GM10266 (cell line): ENCODE data around the gene AP3B1.

Source experiments
- DNase-seq: peaks from one replicate; pipeline ENCODE4 v3.0.0; 2012; ENCODE audit errors: extremely low spot score
- TF ChIP-seq, protein P1 (sequence below): IDR thresholded peaks from 2 replicates; pipeline ENCODE4 v1.5.1; 2012; ENCODE audit warnings: mild to moderate bottlenecking, low read depth; ENCODE audit not compliant: control insufficient read depth, insufficient read depth; ENCODE audit errors: missing control alignments

AP3B1 gene

GRCh38 chr5:78006449-78006848 is 288.0 kb downstream of the AP3B1 start:
- TF ChIP-seq, protein P1, sequence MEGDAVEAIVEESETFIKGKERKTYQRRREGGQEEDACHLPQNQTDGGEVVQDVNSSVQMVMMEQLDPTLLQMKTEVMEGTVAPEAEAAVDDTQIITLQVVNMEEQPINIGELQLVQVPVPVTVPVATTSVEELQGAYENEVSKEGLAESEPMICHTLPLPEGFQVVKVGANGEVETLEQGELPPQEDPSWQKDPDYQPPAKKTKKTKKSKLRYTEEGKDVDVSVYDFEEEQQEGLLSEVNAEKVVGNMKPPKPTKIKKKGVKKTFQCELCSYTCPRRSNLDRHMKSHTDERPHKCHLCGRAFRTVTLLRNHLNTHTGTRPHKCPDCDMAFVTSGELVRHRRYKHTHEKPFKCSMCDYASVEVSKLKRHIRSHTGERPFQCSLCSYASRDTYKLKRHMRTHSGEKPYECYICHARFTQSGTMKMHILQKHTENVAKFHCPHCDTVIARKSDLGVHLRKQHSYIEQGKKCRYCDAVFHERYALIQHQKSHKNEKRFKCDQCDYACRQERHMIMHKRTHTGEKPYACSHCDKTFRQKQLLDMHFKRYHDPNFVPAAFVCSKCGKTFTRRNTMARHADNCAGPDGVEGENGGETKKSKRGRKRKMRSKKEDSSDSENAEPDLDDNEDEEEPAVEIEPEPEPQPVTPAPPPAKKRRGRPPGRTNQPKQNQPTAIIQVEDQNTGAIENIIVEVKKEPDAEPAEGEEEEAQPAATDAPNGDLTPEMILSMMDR: no peak
- no peak for DNase-seq

DNA sequence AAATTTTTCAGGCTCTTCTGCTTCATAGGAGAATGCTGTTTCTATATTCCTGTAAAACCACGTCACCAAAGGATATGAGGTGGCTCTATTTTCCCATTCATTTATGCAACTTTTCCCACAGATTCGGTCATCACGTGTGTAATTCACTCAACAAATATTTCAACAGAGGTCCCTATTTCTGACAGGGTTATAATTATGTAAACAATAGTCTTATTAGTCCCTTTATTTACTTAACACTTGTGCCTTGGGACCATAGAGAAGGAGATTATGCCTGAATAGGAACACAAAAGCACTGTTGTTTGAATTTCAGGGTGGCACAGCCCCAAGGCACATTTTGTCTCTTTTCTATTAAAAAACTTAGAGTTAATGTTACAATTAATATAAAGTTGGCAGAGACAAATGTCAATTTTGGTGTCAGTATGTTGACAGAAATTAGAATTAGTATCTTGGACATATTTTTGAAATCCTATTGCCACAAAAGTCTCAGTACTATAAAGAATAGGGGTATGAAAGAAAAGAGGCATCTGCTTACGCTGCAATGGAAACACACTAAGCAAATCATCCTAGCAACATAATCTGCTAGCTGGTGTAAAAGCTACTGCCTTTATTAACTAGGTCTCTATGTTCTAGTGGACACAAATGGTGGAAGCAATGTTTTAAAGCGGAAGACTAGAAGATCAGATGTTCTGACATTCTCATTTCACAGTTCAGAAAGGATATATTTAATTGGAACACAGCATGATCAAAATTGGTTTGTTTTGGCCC is 289.3 kb downstream of the AP3B1 start:
- DNase-seq: no peak

DNA sequence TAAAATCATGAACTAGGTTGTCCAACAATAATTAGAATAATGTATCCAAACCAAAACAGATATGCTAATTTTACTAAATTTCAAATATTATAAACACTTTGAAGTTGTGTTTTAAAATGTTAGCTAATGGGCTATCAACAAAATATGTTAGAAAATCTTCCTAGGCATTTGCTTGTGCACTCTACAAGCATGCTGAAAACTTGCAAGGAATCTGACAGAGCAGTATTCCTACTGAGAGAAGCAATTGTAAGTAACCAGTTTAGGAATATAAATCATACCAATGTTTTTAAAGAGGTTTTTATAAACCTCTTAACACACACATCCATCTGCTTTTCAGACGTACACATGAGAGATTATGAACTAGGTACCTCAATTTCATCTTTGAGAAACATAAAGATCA is 289.9 kb downstream of the AP3B1 start:
- no peak for DNase-seq
- TF ChIP-seq, protein P1: no peak

More for the DNA sequence above, 289.3 kb downstream of the AP3B1 start:
- TF ChIP-seq, protein P1: no peak

GRCh38 chr5:78003919-78004318 is 290.6 kb downstream of the AP3B1 start:
- no peak for DNase-seq
- TF ChIP-seq, protein P1: no peak

DNA sequence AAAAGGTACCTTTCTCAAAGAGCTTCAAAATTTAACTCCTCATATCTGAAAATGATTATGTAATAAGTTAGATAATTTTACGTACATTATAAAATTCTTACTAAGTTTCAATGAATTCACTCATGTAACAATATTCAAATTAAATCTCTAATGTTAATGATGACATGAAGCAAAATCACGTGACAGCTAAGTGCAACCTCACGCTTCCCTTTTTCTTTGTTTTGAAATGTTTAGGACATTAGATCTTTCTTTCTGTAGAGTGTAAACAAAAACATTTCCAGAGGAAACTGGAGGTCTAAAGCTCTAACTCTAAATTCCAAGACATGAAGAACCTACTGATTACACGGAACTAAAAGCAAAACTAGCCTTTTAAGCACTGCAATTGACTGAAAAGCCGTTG is 291.0 kb downstream of the AP3B1 start:
- DNase-seq: no peak
- TF ChIP-seq, protein P1: no peak

- no peak for DNase-seq
- TF ChIP-seq, protein P1: no peak
These were observed 291.8 kb downstream of the AP3B1 start for GRCh38 chr5:78002690-78003089.

GRCh38 chr5:78001197-78001596 is 293.3 kb downstream of the AP3B1 start:
- no peak for DNase-seq
- TF ChIP-seq, protein P1: no peak
